HK-2 (cell line): ENCODE data around the gene CRYBG2.
"Not testable (repeated sequence)": the region's sequence is repeated elsewhere in the genome, so short reads cannot be mapped to it uniquely, and the experiment has no call there.

ENCODE experiments used
- DNase-seq: peaks from one replicate; pipeline ENCODE4 v3.0.0-alpha.2; 2018; ENCODE audit not compliant: unreplicated experiment

Gene CRYBG2

DNA sequence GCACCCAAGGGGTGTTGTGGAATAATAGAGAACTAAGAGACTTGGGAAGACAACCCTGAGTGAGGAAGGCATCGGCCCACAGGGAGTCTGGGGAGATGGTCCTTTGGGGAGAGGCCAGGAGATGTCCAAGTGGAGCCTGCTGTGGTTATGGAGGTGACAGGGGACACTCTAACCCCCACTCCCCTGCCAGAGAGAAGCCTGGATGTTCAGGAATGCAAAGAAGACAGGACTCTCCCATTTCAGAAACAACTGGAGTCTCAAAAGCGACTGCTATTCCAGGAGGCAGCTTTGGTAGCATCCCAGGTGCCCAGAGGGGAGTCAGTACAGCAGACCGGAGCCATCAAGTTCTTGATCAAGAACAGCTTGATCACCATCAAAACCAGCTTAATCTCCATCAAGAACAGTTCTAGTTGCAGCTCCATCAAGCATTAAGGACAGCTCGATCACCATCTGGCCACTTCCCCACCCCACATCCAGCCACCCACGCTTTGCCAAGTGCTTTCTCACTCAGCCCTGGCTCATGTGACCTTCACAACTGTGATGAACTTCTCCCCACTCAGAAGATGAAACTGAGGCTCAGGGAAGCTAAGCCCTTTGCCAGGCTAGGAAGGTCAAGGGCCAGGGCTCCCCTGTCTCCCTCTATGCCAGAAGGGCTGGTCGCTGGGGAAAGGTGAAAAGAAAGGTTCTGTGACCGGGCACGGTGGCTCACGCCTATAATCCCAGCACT is 35.4 kb downstream of the CRYBG2 start:
- DNase-seq, result no peak

DNA sequence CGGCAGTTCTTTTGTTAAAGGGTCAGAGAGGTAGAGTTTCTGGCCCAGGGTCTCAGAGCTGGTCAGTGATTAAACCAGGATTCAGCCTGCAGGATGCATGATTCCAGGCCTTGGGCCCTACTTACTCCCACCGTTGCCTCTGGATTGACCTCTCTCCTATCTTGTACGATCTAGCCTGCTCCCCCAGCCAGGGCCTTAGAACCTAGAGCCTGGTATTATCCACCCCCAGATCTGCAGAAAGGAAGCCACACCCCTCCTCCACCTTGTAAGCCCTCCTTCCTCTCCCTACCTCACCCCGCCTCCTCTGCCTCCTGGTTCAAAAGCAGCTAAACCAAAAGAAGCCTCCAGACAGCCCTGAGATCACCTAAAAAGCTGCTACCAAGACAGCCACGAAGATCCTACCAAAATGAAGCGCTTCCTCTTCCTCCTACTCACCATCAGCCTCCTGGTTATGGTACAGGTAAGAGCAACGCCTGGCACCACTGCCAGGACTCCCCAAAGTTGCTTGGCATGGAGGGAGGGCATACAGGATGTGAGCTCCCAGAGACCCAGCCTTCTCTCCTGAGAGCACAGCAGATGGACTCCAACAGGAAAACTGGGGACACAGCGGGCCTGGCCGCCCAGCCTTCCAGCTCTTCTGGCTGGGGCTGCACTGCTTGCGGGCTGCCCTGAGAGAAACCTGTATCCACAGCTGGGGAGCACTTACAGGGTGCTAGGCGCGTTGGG is 36.2 kb downstream of the CRYBG2 start, which contains the start of gene CD52:
Gene CD52, plus strand, starts transcription at position 347 of the 726 bp plus-strand sequence. Its CDS starts 60 bp downstream, at position 407.
- DNase-seq, result no peak

DNA sequence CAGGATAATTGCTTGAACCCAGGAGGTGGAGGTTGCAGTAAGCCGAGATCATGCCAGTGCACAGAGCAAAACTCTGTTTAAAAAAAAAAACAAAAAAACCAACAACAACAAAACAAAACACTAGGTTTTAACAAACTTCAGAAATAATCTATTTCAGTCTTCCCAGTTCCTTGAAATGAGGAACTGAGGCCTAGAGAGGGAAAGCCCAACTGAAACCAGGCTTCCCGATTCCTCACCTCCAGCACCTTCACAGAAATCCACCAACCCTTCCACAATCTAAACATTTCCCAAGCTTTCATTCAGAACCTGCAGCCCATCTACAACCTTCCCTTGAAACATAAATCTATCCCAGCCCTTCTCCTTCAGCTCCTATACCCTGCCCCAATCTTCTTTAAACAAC is 36.8 kb downstream of the CRYBG2 start:
- DNase-seq, result no peak

DNA sequence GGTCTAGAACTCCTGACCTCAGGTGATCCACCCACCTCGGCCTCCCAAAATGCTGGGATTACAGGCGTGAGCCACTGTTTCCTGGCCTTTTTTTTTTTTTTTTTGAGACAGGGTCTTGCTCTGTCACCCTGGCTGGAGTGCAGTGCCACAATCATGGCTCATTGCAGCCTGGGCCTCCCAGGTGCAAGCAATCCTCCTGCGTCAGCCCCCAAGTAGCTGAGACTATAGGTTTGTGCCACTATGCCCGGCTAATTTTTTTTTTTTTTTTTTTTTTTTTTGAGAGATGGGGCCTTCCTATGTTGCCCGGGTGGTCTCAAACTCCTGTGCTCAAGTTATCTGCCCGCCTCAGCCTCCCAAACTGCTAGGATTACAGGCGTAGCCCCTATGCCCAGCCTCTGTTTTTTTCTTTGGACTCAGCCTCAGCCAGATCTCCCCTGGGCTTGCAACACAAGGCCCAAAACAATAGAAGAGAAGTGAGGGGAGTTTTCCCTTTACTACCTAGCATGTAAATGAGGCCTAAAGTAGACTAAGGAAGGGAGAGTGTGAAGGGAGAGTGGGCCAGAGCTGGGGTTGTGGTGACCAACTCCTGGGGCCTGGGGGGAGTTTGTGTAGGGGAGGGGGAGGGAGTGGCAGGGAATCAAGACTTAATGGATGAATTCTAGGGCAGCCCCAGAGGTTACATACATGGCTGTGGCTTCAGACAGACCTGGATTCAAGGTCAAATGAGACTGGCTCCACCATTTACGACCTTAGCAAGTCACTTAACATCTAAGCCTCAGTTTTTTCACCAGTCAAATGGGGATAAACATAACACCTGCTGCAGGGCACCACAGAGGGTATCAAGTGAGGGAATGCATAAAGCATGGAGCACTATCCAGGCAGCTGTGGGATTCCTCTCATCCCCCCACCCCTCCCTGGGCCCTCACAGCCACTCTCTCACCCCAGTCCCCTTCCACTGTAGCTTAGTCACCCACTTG is 37.8 kb downstream of the CRYBG2 start:
- no peak for DNase-seq

DNA sequence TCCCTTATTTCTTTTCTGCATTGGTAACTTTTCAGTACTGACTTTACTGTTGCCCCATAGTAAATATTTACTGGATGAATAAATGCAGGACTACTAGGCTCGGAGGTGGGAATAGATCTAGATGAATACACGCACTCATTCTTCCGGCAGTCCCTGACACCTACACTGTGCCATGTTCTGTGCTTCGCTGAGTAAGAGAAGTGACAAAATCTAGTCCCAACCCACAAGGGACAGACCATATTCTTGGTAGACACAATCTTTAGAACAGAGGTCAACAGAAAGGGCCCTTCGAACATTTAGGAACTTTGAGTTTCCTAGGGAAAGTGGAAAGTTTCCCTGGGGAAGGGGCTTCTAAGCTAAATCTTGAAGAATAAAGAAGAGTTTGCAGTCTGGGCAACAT is 39.4 kb downstream of the CRYBG2 start:
- DNase-seq, result no peak

DNA sequence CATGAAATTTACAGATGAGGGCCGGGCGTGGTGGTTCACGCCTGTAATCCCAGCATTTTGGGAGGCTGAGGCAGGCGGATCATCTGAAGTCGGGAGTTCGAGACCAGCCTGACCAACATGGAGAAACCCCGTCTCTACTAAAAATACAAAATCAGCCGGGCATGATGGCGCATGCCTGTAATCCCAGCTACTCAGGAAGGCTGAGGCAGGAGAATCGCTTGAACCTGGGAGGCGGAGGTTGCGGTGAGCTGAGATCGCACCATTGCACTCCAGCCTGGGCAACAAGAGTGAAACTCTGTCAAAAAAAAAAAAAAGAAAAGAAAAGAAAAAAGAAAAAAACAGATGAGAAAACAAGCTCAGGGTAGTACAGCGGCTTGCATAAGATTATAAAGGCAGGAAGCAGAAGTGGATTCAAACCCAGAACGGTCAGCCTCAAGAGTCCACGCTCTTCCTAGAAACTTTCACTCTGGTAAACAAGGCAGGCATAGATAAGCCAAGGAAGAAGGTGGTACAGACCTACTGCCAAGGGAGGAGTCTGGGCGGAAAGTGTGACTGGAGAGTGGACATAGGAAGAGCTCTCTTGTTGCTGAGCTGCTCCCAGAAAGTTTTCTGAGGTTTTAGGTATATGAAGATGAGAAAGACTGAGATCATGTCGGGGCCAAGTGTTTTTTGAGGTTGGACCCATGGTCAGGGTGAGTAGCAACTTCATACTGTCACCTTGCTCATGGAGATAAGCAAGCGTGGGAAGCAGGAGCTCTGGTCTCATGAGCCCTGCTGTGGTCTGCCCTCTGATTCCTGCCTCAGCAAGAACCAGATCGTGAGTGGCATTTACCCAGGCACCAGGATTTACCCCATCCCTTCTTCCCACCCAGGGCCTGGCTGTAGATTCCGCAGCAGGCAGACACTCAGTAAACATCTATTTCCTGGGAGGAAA is 45.7 kb downstream of the CRYBG2 start:
- DNase-seq, result not testable (repeated sequence)

DNA sequence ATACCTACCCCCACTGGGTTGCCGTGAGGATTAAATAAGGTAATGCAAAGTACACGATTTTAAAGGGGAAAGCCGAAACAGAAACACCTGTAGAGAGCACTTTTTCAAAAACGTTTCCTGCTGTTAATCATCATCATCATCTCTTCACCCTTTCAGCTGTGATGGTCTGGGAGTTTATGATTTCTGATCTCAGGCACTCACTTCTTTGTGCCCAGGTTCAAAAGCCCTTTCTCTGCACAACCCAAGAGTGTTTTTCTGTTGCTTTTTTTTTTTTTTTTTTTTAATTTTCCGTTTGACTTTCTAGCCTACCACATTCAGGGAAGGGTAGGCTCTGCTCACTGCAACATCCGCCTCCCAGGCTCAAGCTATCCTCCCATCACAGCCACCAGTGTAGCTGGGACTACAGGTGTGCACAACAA is 46.6 kb downstream of the CRYBG2 start:
- no peak for DNase-seq

DNA sequence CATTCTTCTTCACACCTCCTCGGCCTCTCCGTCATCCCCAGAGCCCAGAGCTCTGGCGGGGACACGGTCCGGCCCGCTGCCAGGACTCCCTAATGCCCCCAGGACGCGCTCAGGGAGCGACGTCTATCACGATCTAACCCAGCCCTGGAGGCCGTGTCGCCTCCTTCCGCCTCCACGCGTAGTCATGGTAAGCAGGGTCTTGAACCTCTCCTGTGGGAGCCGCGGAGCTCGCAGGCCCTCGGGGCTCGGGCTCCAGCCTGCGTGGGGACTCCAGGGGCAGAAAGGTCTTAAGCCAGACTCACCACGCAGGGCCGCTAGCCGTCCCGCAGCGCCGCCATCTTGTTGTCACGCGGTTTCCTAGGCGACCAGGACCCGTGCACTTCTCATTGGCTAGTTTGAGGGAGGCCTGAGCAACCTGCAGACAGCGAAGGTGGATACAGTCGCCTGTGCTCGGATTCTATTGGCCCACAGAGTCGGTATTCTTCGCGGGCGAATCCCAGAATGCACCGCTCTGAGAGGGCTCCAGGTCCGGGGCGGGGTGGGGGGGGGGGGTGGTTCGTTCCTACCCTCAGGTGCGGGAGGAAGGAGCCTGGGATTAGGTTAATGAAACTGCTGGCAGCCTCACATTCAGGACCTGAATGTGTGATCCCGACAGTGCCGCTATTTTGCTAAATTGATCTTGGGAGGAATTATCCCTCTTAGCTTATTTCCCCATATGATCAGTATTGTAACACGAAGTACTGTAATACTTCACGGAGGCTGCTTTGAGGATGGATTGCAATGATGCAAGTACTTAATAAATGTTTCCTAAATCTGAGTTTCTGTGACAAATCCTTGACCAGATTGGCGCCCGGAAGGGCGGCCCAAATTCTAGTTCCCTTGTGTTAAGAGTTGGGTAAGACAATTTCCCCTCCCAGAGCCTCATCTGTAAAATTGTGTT is 47.4 kb downstream of the CRYBG2 start, which contains the start of gene UBXN11:
Gene UBXN11, minus strand, starts transcription at position 347 of the 940 bp plus-strand sequence. CDS start 3,753 bp downstream, outside the sequence.
- DNase-seq, result peak; percentile 94

DNA sequence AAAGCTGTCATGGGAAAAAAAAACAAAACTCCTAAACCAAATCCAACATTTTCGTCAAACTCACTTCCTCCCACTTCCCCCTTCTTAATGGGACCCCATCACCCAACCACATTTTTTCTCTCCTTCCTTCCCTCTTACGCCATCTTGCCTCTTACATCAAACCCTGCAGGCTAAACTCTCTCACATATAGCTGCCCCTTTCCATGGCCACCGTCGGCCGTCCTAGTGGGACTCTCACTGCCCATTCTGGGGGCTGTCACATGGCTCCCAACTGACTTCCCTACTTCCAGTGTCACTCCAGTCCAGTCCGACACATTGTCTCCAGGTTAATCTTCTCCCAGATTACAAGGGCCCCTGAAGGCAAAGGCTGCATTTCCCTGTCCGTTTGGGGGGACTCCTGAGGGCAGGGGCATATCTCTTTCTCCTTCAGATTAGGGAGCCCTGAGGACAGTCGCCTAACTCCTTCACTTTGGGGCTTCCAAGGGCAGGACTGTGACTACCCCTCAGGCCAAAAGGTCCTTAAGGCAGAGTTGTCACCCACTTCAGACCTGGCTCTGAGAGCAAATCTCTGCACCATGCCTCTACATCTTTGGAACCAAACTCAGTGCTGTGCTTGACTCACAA is 48.2 kb downstream of the CRYBG2 start:
- DNase-seq, result no peak

DNA sequence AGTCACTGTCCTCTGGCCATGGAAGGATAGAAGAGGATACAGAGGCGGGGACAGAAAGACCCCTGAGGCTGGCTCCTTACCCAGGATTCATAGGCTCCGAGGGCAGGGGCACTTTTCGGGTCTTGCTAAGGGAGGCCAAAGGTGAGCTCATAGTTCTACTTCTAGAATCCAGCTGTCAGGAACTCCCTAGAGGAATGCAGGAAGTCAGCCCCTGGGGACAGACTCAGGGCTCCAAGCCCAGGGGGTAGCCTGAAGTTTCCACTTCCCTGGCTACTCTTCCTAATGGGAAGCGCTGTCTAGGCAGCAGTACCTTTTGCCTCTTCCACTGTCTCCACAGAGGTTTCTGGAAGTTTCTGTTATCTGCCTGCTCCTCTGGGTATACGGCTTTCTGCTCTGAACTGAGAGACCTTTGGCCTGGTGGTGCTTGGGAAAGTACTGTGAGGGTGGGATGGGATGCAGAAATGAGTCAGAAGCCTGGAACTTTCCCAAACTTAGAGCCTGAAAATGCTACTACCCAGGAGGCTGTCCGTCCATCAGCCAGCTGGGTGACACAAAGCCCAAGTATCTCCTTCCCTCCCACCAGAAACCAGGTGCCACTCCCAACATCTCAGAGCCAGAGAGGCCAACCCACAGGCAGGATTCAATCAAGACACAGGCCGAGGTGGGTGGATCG is 51.1 kb downstream of the CRYBG2 start:
- DNase-seq, result no peak

DNA sequence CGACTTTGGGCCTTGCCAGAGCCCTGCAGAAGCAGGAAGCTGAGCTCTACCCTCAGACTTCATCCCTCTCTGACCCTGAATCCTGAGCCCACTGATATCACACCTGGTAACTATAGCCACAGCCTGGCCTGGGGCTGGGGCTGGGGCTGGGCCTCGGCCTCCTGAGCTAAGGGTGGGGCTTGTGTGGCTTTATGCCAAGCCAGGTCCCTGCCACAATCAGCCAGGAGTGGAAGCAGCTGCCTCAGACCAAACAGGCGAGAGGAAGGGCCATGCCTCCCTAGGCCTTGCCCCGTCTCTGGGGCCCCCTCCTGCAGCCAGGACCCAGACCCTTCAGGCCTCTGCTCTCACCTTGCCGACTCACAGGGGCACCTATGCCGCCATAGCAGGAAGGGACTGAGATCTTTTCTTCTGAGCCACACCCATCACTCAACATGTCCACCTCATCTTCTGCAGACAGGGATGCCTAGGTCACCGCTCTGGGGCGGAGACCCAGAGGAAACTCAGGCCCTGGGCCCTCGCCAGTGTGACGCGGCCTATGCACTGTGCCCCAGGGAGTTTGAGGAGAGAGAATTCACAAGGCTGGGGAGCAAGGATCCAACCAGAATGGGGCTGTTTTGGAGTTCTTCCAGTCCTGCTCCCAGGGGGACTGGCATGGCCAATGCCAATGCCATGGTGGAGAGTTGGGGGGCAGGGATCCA is 53.2 kb downstream of the CRYBG2 start:
- DNase-seq, result no peak

DNA sequence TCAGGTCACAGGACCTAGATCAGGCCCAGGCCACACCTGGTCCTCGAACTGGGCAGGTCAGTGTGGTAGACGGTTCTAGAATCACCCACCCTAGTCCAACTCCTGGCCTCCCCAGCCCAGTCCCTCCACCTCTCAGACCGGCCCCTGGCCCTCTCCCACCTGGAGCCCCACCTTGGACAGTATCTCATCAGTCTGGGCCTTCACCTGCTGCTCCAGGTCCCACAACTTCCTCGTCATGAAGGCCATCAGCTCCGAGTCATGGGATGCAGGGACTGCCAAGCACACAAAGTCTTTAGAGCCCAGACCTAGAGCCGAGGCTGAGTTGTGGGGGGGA is 56.2 kb downstream of the CRYBG2 start:
- DNase-seq, result no peak

DNA sequence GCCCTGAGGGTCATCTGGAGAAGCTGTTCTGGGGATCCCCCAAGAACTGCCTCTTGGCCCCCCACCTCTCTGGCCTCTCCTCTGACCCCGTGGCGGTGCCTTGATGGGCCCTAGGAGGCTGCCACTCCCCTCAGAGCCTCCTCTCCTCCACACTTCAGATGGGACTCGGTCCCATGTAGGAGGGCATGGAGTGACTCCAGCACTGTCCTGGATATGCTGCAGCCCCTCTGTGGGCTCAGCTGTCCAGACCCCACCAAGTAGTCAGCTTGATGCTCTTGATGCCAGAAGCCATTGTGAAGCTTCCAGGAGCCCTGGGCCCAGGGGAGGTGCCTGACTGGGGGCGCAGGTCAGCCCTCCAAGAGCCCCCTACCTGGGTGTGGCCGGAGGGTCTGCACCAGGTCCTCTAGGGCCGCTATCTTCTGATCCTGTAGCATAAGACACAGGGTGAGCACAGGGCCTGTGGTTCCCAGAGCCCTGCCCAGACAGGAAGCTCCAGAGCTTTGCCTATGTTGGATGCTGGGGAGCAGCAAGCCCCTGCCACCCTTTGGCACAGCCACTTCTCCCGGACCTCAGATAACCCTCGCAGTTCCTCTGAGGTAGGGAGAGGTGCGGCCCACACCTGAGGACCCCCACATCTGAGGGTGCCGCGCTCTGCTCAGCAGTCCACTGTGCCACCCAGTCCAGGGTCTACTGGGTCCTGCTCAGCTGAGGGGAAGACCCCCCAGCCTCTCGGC is 56.7 kb downstream of the CRYBG2 start:
- no peak for DNase-seq

DNA sequence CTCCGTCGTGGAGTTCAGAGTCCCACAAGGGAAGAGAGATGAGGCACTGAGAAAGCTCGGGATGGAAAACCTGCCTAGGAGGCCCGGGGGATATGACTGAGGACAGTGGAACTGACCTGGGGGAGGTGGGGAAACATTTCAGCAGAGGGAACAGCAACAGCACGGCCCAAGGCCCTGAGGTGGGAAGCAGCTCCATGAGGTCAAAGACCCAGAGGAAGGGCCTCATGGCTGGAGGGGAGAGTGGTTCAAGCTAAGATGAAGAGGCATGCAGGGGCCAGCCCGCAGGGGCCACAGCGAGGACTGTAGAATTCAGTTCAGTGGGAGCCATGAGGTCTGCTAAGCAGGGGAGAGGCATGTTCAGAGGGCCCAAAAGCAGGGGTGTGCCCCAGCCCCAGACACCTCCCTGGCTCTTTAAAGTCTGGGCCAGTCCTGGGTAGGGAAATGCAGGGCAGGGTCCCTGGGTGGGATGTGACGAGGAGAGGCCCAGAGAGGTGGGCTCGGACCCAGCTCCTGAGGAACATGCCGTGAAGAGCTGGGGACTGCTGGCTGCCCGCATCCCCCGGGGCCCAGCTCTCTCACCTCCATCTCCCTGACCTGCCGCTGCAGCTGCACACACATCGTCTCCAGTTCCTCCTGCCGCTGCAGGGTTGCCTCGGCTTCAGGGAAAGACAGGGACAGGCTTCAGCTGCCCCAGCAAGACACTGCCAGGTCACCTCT is 57.4 kb downstream of the CRYBG2 start:
- DNase-seq, result no peak

DNA sequence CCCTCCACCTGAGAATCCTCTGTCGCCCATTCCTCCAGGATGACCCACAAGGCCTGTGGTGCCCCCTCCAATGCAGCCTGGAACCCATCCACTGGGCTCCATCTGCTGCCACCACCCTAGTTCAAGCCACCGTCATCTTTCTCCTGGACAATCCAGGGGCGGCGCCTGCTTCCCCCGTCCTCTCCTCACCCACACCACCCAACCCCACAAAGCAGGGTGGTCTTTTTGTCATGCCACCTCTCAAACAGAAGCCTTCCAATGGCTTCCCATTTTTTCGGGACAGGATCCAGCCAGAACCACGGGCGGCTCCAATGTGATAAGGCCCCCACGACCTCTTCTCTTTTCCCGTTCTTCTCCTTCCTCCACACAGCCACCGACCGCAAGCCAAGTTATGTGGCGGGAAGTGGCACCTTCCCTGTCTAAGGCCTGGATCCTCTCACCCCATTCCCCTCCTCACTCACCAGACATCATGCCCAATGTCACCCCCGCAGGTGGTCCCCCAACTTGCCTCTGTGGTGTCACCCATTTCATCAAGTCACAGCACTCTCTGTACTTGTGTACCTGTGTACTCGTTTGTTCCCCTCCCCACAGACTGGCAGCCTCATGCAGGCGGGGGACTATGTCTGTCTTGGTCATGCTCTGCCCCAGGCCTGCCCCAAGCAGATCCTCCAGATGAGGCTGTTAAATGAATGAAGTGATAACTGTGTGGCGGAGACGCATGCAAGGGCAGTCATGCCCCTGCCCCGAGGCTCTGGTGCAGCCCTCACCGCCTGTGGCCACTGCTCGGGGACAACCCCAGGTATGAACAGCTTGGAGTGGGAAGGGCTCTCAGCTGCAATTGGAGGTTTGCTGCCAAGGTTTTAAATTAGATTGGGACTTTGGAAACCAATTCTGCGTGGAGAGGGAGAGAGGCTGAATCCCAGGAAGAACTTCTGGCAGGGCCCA is 58.5 kb downstream of the CRYBG2 start:
- no peak for DNase-seq
